CD8-positive, alpha-beta memory T cell (primary cell): ENCODE results near the gene ESRRG. TPM values are rescaled to one million over a fixed set of nuclear protein-coding genes. Genes with fewer than 3 reads are reported as not detected.

Experiments used
- CTCF ChIA-PET: fragments of 350-600 bp; sonication (Branson Sonifier 250); formaldehyde crosslinking; loops from one replicate; lab custom pipeline; 2021; ENCODE audit warnings: antibody characterized with exemption; lab: Charles Lee
- POLR2A ChIA-PET: fragments of 350-600 bp; sonication (Branson Sonifier 250); formaldehyde crosslinking; loops from one replicate; lab custom pipeline; 2021; ENCODE audit warnings: antibody characterized with exemption; lab: Charles Lee
- DNase-seq, 5 donors: peaks; one replicate each; pipeline versions ENCODE4 v3.0.0 to v3.0.0-alpha.2; 2020 to 2022; ENCODE audit warnings: mixed read lengths in 1 of 5
- H3K27ac ChIP-seq: one replicate; pipeline ENCODE4 v1.7.0; 2013; ENCODE audit warnings: low read depth, mild to moderate bottlenecking, low read length, moderate library complexity
- H3K27me3 ChIP-seq: 2 replicates; pipeline ENCODE4 v1.7.0; 2013; ENCODE audit warnings: low read length, mild to moderate bottlenecking; ENCODE audit not compliant: insufficient read depth, poor library complexity, severe bottlenecking
- H3K36me3 ChIP-seq: 2 replicates; pipeline ENCODE4 v1.7.0; 2013; ENCODE audit warnings: mild to moderate bottlenecking, low read length, moderate library complexity; ENCODE audit not compliant: insufficient read depth
- H3K4me1 ChIP-seq: 2 replicates; pipeline ENCODE4 v1.7.0; 2013; ENCODE audit warnings: mild to moderate bottlenecking, low read length, moderate library complexity; ENCODE audit not compliant: insufficient read depth
- H3K4me3 ChIP-seq: 2 replicates; pipeline ENCODE4 v1.7.0; 2013; ENCODE audit warnings: mild to moderate bottlenecking, low read length
- H3K9me3 ChIP-seq: 2 replicates; pipeline ENCODE4 v1.7.0; 2013; ENCODE audit warnings: mild to moderate bottlenecking, low read length
- H3K27ac Mint-ChIP-seq, 8 donors: one replicate each; pipeline ENCODE4 v1.8.0; 2020 to 2021; ENCODE audit warnings: mixed read lengths in 8 of 8, mild to moderate bottlenecking in 6 of 8, inconsistent platforms in 3 of 8, moderate library complexity in 3 of 8
- H3K27me3 Mint-ChIP-seq, 2 donors: one replicate each; pipeline ENCODE4 v1.8.0; 2020 to 2021; ENCODE audit warnings: mixed read lengths in 2 of 2, mild to moderate bottlenecking in 1 of 2, moderate library complexity in 1 of 2
- H3K36me3 Mint-ChIP-seq, 3 donors: one replicate each; pipeline ENCODE4 v1.8.0; 2020 to 2021; ENCODE audit warnings: mixed read lengths in 3 of 3, inconsistent platforms in 1 of 3, mild to moderate bottlenecking in 1 of 3
- H3K4me1 Mint-ChIP-seq, 3 donors: one replicate each; pipeline ENCODE4 v1.8.0; 2020 to 2021; ENCODE audit warnings: mixed read lengths in 3 of 3, inconsistent platforms in 1 of 3, mild to moderate bottlenecking in 1 of 3
- H3K4me3 Mint-ChIP-seq, 7 donors: one replicate each; pipeline ENCODE4 v1.8.0; 2020 to 2021; ENCODE audit warnings: mixed read lengths in 7 of 7, mild to moderate bottlenecking in 6 of 7, moderate library complexity in 4 of 7, inconsistent platforms in 2 of 7
- H3K9me3 Mint-ChIP-seq, 5 donors: one replicate each; pipeline ENCODE4 v1.8.0; 2020 to 2022; ENCODE audit warnings: mixed read lengths in 5 of 5, mild to moderate bottlenecking in 3 of 5, moderate library complexity in 2 of 5, inconsistent platforms in 1 of 5
- polyA plus RNA-seq: library from polyadenylated mRNA; unstranded; fragments of 300-500 nt; fragmentation: Illumina TruSeq; gene quantifications from one replicate; pipeline ENCODE4 v1.2.3, GENCODE V29; 2021
- total RNA-seq, 2 experiments: library from RNA; stranded (reverse); gene quantifications; one replicate each; pipeline ENCODE4 v1.2.3, GENCODE V29; 2021

ESRRG gene
- total and polyA plus RNA-seq, 3 experiments from 2014 or later: not detected

DNA sequence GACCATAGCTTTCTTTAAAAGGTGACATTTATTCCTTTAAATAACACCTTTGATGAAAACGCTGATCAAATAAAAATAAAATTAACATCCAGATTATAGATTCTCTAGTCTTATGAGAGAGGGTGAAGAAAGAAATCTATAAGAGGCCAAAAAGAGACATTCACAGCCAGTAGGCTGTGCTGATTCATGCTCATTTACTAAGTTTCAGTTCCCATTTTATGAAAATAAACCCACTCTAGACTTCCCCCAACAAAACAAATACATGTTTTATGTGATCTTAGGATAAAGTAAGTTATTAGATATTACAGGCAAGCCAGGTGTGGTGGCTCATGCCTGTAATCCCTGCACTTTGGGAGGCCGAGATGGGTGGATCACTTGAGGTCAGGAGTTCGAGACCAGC, 21.1 kb downstream of the ESRRG start:
- DNase-seq: no peak
- H3K27ac Mint-ChIP-seq: no peak overlapping the region
- no peaks in the 10 kb centered on the region for H3K9me3 ChIP-seq
- peaks cover 4 to 19% (median 7%) of the 10 kb centered on the region in 5 donors for H3K9me3 Mint-ChIP-seq
- no peaks in the 10 kb centered on the region for H3K36me3 ChIP-seq
- CTCF ChIA-PET: no interaction called here
- H3K27me3 Mint-ChIP-seq: no peaks in the 10 kb centered on the region
- no peak overlapping the region for H3K27ac ChIP-seq
- H3K36me3 Mint-ChIP-seq: no peaks in the 10 kb centered on the region
- POLR2A ChIA-PET: no interaction called here
- no peaks in the 10 kb centered on the region for H3K27me3 ChIP-seq
- no peaks in the 10 kb centered on the region for H3K4me1 ChIP-seq
- H3K4me3 ChIP-seq: no peak overlapping the region
- H3K4me1 Mint-ChIP-seq: no peaks in the 10 kb centered on the region
- no peak overlapping the region for H3K4me3 Mint-ChIP-seq

DNA sequence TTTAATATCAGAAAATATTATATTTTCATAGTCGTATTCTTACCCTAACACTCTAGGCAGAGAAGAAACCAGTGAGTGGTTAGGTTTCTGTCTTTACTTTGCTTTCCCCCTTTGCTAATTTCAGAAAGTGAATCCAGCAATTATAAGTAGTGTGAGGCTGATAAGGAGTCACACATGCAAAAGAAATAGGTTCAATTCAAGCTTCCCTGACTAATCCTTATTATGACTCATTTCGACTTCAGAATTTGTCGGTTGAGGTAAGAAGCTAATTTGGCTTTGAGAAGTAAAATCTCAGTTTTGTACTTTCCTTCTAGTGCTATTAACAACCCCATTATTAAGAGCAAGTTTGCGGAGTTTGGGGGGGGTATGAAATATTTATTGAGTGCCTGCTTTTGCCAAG, 22.4 kb downstream of the ESRRG start:
- Histone ChIP-seq H3K27me3 (no peaks in the 10 kb centered on the region), H3K4me3 (no peak overlapping the region), H3K9me3 (no peaks in the 10 kb centered on the region), H3K27ac (no peak overlapping the region), H3K36me3 (no peaks in the 10 kb centered on the region), H3K4me1 (no peaks in the 10 kb centered on the region)
- H3K27ac Mint-ChIP-seq: no peak overlapping the region
- ChIA-PET CTCF (no interaction called here), POLR2A (no interaction called here)
- no peaks in the 10 kb centered on the region for H3K4me1 Mint-ChIP-seq
- H3K9me3 Mint-ChIP-seq: peaks cover 3 to 13% (median 7%) of the 10 kb centered on the region in 5 donors
- H3K36me3 Mint-ChIP-seq: no peaks in the 10 kb centered on the region
- DNase-seq: no peak
- H3K4me3 Mint-ChIP-seq: no peak overlapping the region
- H3K27me3 Mint-ChIP-seq: no peaks in the 10 kb centered on the region

DNA sequence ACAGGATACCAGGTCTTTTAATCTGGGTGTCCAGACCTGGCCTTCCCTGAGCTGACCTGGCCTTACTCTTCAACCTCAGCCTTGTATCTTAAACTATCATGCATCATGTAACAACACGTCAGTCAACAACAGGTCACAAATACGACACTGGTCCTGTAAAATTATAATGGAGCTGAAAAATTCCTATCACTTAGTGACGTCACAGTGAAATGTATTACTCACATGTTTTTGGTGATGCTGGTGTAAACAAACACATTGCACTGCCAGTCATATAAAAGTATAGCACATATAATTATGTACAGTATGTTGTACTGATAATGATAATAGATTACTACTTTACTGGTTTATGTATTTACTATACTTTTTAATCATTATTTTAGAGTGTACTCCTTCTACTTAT, 31.5 kb downstream of the ESRRG start:
- H3K27me3 Mint-ChIP-seq: no peaks in the 10 kb centered on the region
- DNase-seq: no peak
- no peak overlapping the region for H3K27ac ChIP-seq
- no peaks in the 10 kb centered on the region for H3K36me3 ChIP-seq
- no peaks in the 10 kb centered on the region for H3K27me3 ChIP-seq
- ChIA-PET POLR2A (no interaction called here), CTCF (no interaction called here)
- H3K36me3 Mint-ChIP-seq: no peaks in the 10 kb centered on the region
- no peaks in the 10 kb centered on the region for H3K4me1 Mint-ChIP-seq
- no peak overlapping the region for H3K27ac Mint-ChIP-seq
- no peak overlapping the region for H3K4me3 ChIP-seq
- H3K9me3 Mint-ChIP-seq: peaks cover 5 to 21% (median 6%) of the 10 kb centered on the region in 5 donors
- no peaks in the 10 kb centered on the region for H3K9me3 ChIP-seq
- H3K4me1 ChIP-seq: no peaks in the 10 kb centered on the region
- H3K4me3 Mint-ChIP-seq: no peak overlapping the region

DNA sequence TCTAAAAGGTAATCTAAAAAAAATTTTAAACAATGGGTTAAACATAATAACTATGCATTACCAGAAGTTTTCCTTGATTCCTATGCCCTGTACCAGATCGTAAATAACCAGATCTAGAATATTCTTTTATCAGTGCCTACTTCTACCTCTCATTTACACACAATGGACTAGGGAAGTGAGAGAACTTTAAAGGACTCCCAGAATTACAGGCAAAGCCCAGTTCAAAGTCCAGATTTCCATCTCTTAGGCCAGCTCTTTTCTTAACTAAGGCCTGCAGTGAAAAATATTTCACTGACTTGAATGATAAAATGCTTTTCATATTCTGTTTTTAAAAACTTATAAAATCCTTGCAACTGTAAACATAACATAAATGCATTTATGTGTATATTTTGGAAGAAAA, 32.6 kb downstream of the ESRRG start:
- peaks cover 5 to 25% (median 7%) of the 10 kb centered on the region in 5 donors for H3K9me3 Mint-ChIP-seq
- no peaks in the 10 kb centered on the region for H3K4me1 Mint-ChIP-seq
- Histone ChIP-seq H3K36me3 (no peaks in the 10 kb centered on the region), H3K4me1 (no peaks in the 10 kb centered on the region), H3K9me3 (no peaks in the 10 kb centered on the region), H3K27me3 (no peaks in the 10 kb centered on the region), H3K4me3 (no peak overlapping the region), H3K27ac (no peak overlapping the region)
- no peaks in the 10 kb centered on the region for H3K36me3 Mint-ChIP-seq
- ChIA-PET CTCF (no interaction called here), POLR2A (no interaction called here)
- DNase-seq: no peak
- no peak overlapping the region for H3K27ac Mint-ChIP-seq
- H3K27me3 Mint-ChIP-seq: no peaks in the 10 kb centered on the region
- no peak overlapping the region for H3K4me3 Mint-ChIP-seq

DNA sequence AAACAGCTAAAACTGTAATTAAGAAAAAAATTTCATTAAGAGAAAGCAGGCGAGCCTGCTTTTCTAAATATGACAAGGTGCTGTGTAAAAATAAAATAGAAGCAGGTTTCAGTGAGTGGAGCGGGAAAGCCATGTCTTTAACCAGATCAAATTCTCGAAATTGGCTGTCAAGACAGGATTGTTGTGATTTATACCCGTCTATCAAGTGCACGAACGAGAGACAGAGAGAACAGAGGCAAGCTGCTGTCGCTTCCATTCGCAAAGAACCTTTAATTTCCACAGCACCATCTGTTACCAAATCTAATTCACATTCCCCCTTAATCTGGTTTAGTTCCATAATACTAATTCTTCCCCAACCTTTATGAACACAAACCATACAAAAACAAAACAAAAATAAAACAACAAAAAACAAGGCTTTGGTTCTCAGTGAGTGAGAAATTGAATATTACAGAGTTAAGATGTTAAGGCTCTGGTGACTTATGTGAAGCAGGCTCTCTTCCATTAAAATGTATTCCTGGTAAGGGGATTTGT, 35.0 kb downstream of the ESRRG start:
- Mint-ChIP-seq H3K9me3 (peaks cover 6 to 31% (median 8%) of the 10 kb centered on the region in 5 donors), H3K4me3 (no peak overlapping the region), H3K4me1 (no peaks in the 10 kb centered on the region), H3K36me3 (no peaks in the 10 kb centered on the region), H3K27ac (no peak overlapping the region), H3K27me3 (no peaks in the 10 kb centered on the region)
- H3K4me3 ChIP-seq: no peak overlapping the region
- no peak for DNase-seq
- H3K4me1 ChIP-seq: no peaks in the 10 kb centered on the region
- ChIA-PET CTCF (no interaction called here), POLR2A (no interaction called here)
- no peaks in the 10 kb centered on the region for H3K27me3 ChIP-seq
- no peaks in the 10 kb centered on the region for H3K36me3 ChIP-seq
- no peak overlapping the region for H3K27ac ChIP-seq
- H3K9me3 ChIP-seq: no peaks in the 10 kb centered on the region

DNA sequence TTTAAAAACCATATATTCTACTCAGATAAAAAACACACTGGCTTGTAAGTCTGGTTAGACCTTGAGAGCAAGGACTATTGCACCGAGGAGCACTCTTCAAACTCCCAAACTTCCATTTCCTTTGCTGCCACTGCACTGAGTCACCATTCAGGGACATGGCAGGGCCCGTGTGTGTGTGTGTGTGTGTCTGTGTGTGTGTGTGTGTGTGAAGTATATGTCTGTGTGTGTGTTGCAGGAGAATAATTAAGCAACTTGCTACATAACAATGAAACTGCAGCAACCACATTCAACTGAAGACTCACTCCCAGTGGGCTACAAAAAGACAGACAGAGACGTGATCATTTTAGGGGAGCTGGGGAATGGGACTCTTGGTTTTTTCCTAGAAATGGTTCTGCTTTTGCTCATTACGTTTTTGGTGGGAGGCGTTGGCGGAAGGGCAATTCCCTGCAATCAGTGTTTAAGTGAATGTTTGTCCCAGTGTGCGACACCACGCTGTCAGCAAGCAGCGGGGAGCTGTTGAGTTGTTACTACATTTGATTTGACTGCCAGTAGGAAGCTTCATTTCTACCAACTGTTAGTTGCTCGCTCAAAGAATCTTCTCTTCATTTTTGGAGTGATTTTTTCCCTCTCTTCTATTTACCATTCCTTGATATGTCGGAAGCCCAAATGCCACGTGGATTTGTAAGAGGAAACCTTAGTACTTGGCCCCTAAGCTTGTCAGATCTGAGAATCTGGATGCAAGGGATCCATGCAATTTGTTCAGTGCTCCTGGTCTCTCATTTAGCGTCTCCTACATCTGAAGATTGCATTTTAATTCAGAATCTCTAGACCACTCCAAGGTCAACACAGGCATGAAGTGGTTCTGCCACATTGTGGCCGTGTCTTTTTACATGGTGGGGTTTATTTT, 36.1 kb downstream of the ESRRG start:
- H3K9me3 Mint-ChIP-seq: peaks cover 6 to 24% (median 8%) of the 10 kb centered on the region in 5 donors
- no peak for DNase-seq
- CTCF ChIA-PET: no interaction called here
- H3K27ac Mint-ChIP-seq: no peak overlapping the region
- Histone ChIP-seq H3K27me3 (no peaks in the 10 kb centered on the region), H3K9me3 (no peaks in the 10 kb centered on the region), H3K4me1 (no peaks in the 10 kb centered on the region), H3K4me3 (no peak overlapping the region), H3K36me3 (no peaks in the 10 kb centered on the region), H3K27ac (no peak overlapping the region)
- H3K27me3 Mint-ChIP-seq: no peaks in the 10 kb centered on the region
- POLR2A ChIA-PET: no interaction called here
- H3K4me3 Mint-ChIP-seq: no peak overlapping the region
- no peaks in the 10 kb centered on the region for H3K4me1 Mint-ChIP-seq
- H3K36me3 Mint-ChIP-seq: no peaks in the 10 kb centered on the region

DNA sequence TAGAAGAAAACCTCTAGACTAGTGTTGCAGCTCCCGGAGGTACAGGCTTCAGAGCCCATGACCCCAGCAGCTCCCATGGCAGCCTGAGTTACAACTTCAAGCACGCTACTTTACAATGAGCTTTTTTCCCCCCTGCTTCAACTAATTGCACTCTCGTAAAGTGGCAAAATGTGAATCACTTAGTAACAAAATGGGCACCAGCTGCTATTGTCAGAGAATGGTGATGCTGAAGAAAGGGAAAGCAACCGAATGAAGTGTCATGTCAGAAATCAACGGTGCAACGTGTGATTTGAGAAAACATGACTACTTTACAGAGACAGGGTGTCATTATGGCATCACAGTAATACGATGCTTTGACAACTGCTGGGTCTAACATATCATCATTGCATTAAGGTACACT, 40.5 kb downstream of the ESRRG start:
- H3K27me3 ChIP-seq: no peaks in the 10 kb centered on the region
- DNase-seq: no peak
- no peak overlapping the region for H3K27ac Mint-ChIP-seq
- H3K27ac ChIP-seq: no peak overlapping the region
- no peaks in the 10 kb centered on the region for H3K9me3 ChIP-seq
- no peaks in the 10 kb centered on the region for H3K36me3 ChIP-seq
- H3K36me3 Mint-ChIP-seq: no peaks in the 10 kb centered on the region
- no peaks in the 10 kb centered on the region for H3K4me1 ChIP-seq
- no peak overlapping the region for H3K4me3 ChIP-seq
- H3K27me3 Mint-ChIP-seq: no peaks in the 10 kb centered on the region
- CTCF ChIA-PET: no interaction called here
- POLR2A ChIA-PET: no interaction called here
- no peak overlapping the region for H3K4me3 Mint-ChIP-seq
- peaks cover 6 to 28% (median 10%) of the 10 kb centered on the region in 5 donors for H3K9me3 Mint-ChIP-seq
- no peaks in the 10 kb centered on the region for H3K4me1 Mint-ChIP-seq

DNA sequence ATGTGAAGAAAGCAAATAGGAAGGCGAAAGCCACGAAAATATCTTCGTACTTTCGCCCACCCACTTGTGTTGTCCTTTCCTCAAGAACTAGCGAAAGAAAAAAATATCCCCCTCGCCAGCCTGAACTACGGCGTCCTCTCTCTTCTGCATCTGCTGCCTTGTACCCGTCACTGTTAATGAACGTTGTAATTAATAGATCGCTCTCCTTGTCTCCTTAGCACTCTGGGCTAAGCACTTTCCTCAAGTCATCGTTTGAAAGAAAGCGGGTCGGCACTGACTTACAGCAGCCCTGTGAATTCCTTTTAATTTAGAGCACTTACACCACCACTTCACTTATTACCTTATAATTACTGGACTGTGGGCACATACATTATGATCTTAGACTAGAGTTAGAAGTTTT, 44.1 kb downstream of the ESRRG start:
- Mint-ChIP-seq H3K27me3 (no peaks in the 10 kb centered on the region), H3K27ac (no peak overlapping the region), H3K4me3 (no peak overlapping the region), H3K4me1 (no peaks in the 10 kb centered on the region), H3K9me3 (peaks cover 2 to 20% (median 11%) of the 10 kb centered on the region in 5 donors), H3K36me3 (no peaks in the 10 kb centered on the region)
- no peaks in the 10 kb centered on the region for H3K27me3 ChIP-seq
- POLR2A ChIA-PET: no interaction called here
- H3K4me1 ChIP-seq: no peaks in the 10 kb centered on the region
- DNase-seq: no peak
- H3K4me3 ChIP-seq: no peak overlapping the region
- CTCF ChIA-PET: no interaction called here
- no peaks in the 10 kb centered on the region for H3K9me3 ChIP-seq
- H3K36me3 ChIP-seq: no peaks in the 10 kb centered on the region
- no peak overlapping the region for H3K27ac ChIP-seq
